GM12878 (cell line): ENCODE data around the gene ARHGAP21. TPM values are rescaled to one million over a fixed set of nuclear protein-coding genes. Genes with fewer than 3 reads are reported as not detected.

Experiments used
- ATAC-seq: fragments of 200-7000 bp; cut with Tn5 transposase; 3 replicates; pipeline ENCODE4 v1.9.1; 2020; ENCODE audit warnings: mild to moderate bottlenecking, moderate library complexity
- BruUV-seq: library from RNA; stranded (reverse); fragments of 400-500 nt; replicated peaks from 2 replicates; lab custom pipeline; 2021; lab: Mats Ljungman, UMichigan
- CTCF ChIA-PET: fragments of 300-600 bp; sonication (Branson Sonifier 250); formaldehyde crosslinking; extraction: SDS; loops from one replicate; lab custom pipeline; 2021; ENCODE audit warnings: inconsistent platforms; lab: Yijun Ruan, JAX
- POLR2A ChIA-PET: fragments of 350-600 bp; formaldehyde crosslinking; extraction: SDS; loops from one replicate; lab custom pipeline; 2021; ENCODE audit warnings: inconsistent platforms; lab: Charles Lee
- RAD21 ChIA-PET: fragments of 300-600 bp; sonication (Branson Sonifier 250); formaldehyde crosslinking; loops from one replicate; lab custom pipeline; 2023; ENCODE audit warnings: antibody characterized with exemption; ENCODE audit not compliant: unreplicated experiment; lab: Charles Lee
- SMC1A ChIA-PET: fragments of 300-600 bp; sonication (Branson Sonifier 250); formaldehyde crosslinking; loops from one replicate; lab custom pipeline; 2023; ENCODE audit not compliant: unreplicated experiment, uncharacterized antibody; lab: Charles Lee
- DNase-seq: peaks from one replicate; pipeline ENCODE4 v3.0.0-alpha.2; 2011; ENCODE audit warnings: low read depth, low spot score
- FAIRE-seq: peaks from 3 replicates; lab custom pipeline; 2011; peaks lifted over from hg19 to GRCh38; lab: Jason Lieb, UNC
- H2AFZ ChIP-seq: 2 replicates; pipeline ENCODE4 v1.6.0; 2011; ENCODE audit warnings: low read depth, low read length, control low read depth; ENCODE audit not compliant: control insufficient read depth
- H3K27ac ChIP-seq: 2 replicates; pipeline ENCODE4 v1.5.1; 2011; ENCODE audit warnings: control low read depth; ENCODE audit not compliant: control insufficient read depth, insufficient read depth
- H3K27me3 ChIP-seq, 2 experiments: replicated peaks in 1 of 2; 2 replicates each; pipeline versions ENCODE4 v1.6.0 to v1.6.1; 2011; ENCODE audit warnings: low read length in 1 of 2; ENCODE audit not compliant: control insufficient read depth in 2 of 2, insufficient read depth in 2 of 2
- H3K36me3 ChIP-seq, 2 experiments: 2 replicates each; pipeline ENCODE4 v1.5.1; 2011; ENCODE audit warnings: low read length in 1 of 2; ENCODE audit not compliant: control insufficient read depth in 2 of 2, insufficient read depth in 2 of 2
- H3K4me1 ChIP-seq: 2 replicates; pipeline ENCODE4 v1.6.1; 2011; ENCODE audit warnings: mild to moderate bottlenecking, low read length, moderate library complexity, mixed read lengths; ENCODE audit not compliant: control insufficient read depth, insufficient read depth
- H3K4me2 ChIP-seq: 2 replicates; pipeline ENCODE4 v1.6.0; 2011; ENCODE audit warnings: control low read depth; ENCODE audit not compliant: control insufficient read depth, insufficient read depth
- H3K4me3 ChIP-seq: fragments of 200-600 bp; sonication (generic); 2 replicates; pipeline ENCODE4 v1.5.1; 2016
- H3K79me2 ChIP-seq: 2 replicates; pipeline ENCODE4 v1.6.0; 2011; ENCODE audit warnings: low read length; ENCODE audit not compliant: control insufficient read depth, insufficient read depth
- H3K9ac ChIP-seq: 2 replicates; pipeline ENCODE4 v1.8.0; 2011; ENCODE audit warnings: low read length, control low read depth, mixed read lengths; ENCODE audit not compliant: control insufficient read depth, insufficient read depth
- H3K9me3 ChIP-seq: replicated peaks from 3 replicates; pipeline ENCODE4 v1.5.1; 2011; ENCODE audit warnings: mild to moderate bottlenecking, low read length; ENCODE audit not compliant: control insufficient read depth, insufficient read depth
- H4K20me1 ChIP-seq: 2 replicates; pipeline ENCODE4 v1.6.0; 2011; ENCODE audit not compliant: control insufficient read depth, insufficient read depth
- ATF7 ChIP-seq: fragments of 450-650 bp; IDR thresholded peaks from 2 replicates; pipeline ENCODE4 v1.6.1; 2016; ENCODE audit warnings: low read depth, mild to moderate bottlenecking
- BCL11A ChIP-seq: IDR thresholded peaks from 2 replicates; pipeline ENCODE4 v1.6.1; 2011; ENCODE audit warnings: low read depth, low read length
- CBX5 ChIP-seq: sonication (generic); IDR thresholded peaks from 2 replicates; pipeline ENCODE4 v1.6.1; 2016; ENCODE audit warnings: low read depth, moderate library complexity, mild to moderate bottlenecking, inconsistent platforms
- CREB1 ChIP-seq: IDR thresholded peaks from 2 replicates; pipeline ENCODE4 v1.6.1; 2012; ENCODE audit warnings: low read depth, mild to moderate bottlenecking, inconsistent platforms
- ESRRA ChIP-seq: IDR thresholded peaks from 2 replicates; pipeline ENCODE4 v1.6.1; 2012; ENCODE audit warnings: mild to moderate bottlenecking, low read length, improper control_type of control experiment
- KLF5 ChIP-seq: fragments of 450-650 bp; IDR thresholded peaks from 2 replicates; pipeline ENCODE4 v1.6.1; 2014; ENCODE audit warnings: mild to moderate bottlenecking; ENCODE audit not compliant: partially characterized antibody
- NFXL1 ChIP-seq: fragments of 450-650 bp; IDR thresholded peaks from 2 replicates; pipeline ENCODE4 v1.6.1; 2017; ENCODE audit warnings: antibody characterized with exemption, mild to moderate bottlenecking, borderline replicate concordance
- NFYA ChIP-seq: IDR thresholded peaks from 2 replicates; pipeline ENCODE4 v1.6.1; 2011; ENCODE audit warnings: low read depth, mild to moderate bottlenecking, low read length, improper control_type of control experiment, borderline replicate concordance
- NFYB ChIP-seq: IDR thresholded peaks from 2 replicates; pipeline ENCODE4 v1.6.1; 2011; ENCODE audit warnings: low read depth, mild to moderate bottlenecking, low read length, improper control_type of control experiment, moderate library complexity; ENCODE audit not compliant: insufficient read depth
- SMARCA5 ChIP-seq: fragments of 450-650 bp; IDR thresholded peaks from 2 replicates; pipeline ENCODE4 v1.6.1; 2017; ENCODE audit warnings: mild to moderate bottlenecking
- SP1 ChIP-seq: IDR thresholded peaks from one replicate; pipeline ENCODE4 v1.6.1; 2011; ENCODE audit warnings: low read depth, low read length
- SREBF2 ChIP-seq: IDR thresholded peaks from 2 replicates; pipeline ENCODE4 v1.6.1; 2012; ENCODE audit warnings: mild to moderate bottlenecking, low read length
- SUZ12 ChIP-seq: fragments of 200-600 bp; sonication (generic); IDR thresholded peaks from one replicate; pipeline ENCODE4 v1.6.1; 2018; ENCODE audit warnings: antibody characterized with exemption, mild to moderate bottlenecking; ENCODE audit not compliant: unreplicated experiment
- WGBS: methylation state at CpG from one replicate; pipeline ENCODE4 v1.1.6; 2016; ENCODE audit warnings: low lambda C conversion rate; ENCODE audit not compliant: insufficient replicate concordance, insufficient coverage; ENCODE audit errors: missing lambda C conversion rate; 5-methylcytosine and 5-hydroxymethylcytosine counted together
- in situ Hi-C: fragments of 300-500 bp; cut with MboI; formaldehyde crosslinking; loops from 9 replicates; pipeline ENCODE4 v1.14.3; 2018; ENCODE audit warnings: mixed read lengths
- intact Hi-C: fragments of 100-400 bp; cut with micrococcal nuclease; formaldehyde crosslinking; loops from one replicate; pipeline ENCODE4 v1.14.2; 2022; ENCODE audit not compliant: unreplicated experiment
- polyA plus RNA-seq, 11 experiments: library from polyadenylated mRNA; depleted of rRNA in 4 of 11; unstranded in 6 of 11; stranded (reverse) in 5 of 11; fragments of >200 nt; fragmentation: Nextera tagmentation in 4 of 11; fragmentation: Illumina TruSeq in 1 of 11; extraction: Ambion mirVana in 4 of 11; extraction: Trizol in 1 of 11; gene quantifications; 1 replicate in 1 of 11; 2 replicates in 10 of 11; pipeline versions ENCODE4 v1.2.1 to v1.2.3, GENCODE V29; 2011 to 2016; ENCODE audit warnings: inconsistent platforms in 2 of 11, missing spikeins in 2 of 11, low read depth in 1 of 11
- total RNA-seq, 4 experiments: library from RNA; depleted of rRNA in 3 of 4; stranded (reverse); fragments of >200 nt in 3 of 4; fragmentation: Illumina TruSeq in 1 of 4; extraction: Trizol in 1 of 4; gene quantifications; 2 replicates each; pipeline versions ENCODE4 v1.2.1 to v1.2.3, GENCODE V29; 2013 to 2021
- TF ChIP-seq, protein P1 (sequence below): fragments of 450-650 bp; IDR thresholded peaks from 2 replicates; pipeline ENCODE4 v1.6.1; 2017; ENCODE audit warnings: borderline replicate concordance
- TF ChIP-seq, protein P2 (sequence below): fragments of 450-650 bp; IDR thresholded peaks from 2 replicates; pipeline ENCODE4 v1.6.1; 2016; ENCODE audit warnings: mild to moderate bottlenecking
- TF ChIP-seq, protein P3 (sequence below): fragments of 450-650 bp; conservative IDR thresholded peaks from 2 replicates; pipeline ENCODE4 v1.6.1; 2017; ENCODE audit warnings: mild to moderate bottlenecking, moderate library complexity

Gene ARHGAP21
- total and polyA plus RNA-seq, 10 of the 15 experiments (the other 5 are each of a cell fraction or from before 2014, with no cell fraction given), result 11.7 to 103 (median 37.6) TPM

DNA sequence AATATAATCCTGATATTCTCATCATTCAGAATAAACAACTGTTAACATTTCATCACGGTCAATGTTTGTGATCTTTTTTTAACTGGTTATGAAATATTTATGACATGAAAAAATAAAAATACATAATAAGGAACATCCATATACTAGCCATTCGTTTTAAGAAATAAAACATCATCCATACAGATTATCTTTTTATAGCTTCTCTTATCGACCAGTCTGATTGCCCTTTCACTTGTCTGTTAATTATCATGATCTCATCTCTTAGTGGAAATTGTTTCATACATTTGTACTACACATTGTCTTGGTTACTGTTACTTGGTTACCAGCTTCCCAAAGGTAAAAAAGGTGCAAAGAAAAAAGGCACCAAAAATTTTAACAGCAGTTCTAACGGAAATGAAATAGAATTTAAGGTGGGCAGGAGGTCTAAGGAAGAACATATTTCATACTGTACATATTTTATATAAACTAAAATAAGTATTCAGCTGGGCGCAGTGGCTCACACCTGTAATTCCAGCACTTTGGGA lies 8.4 kb downstream of the ARHGAP21 start:
- no peak overlapping the region for H3K4me3 ChIP-seq
- ChIA-PET RAD21 (interaction anchor here (0.9 to 1.5 kb wide), 2 partner anchors 9 to 196 kb away, joined by 3 to 4 read pairs; no protein-coding TSS in a partner anchor), SMC1A (interaction anchor here (0.6 to 4.6 kb wide), 10 partner anchors 9 to 365 kb away, joined by 3 to 17 read pairs (median 3); no protein-coding TSS in a partner anchor), POLR2A (interaction anchor here (0.9 to 1.5 kb wide), 3 partner anchors 9 to 215 kb away, joined by 3 to 6 read pairs (median 3); partner anchors contain the start of gene ARHGAP21), CTCF (interaction anchor here (1.0 to 1.8 kb wide), 4 partner anchors 98 to 366 kb away, joined by 3 to 4 read pairs (median 4); no protein-coding TSS in a partner anchor)
- no peaks in the 10 kb centered on the region for H4K20me1 ChIP-seq
- FAIRE-seq, result no peak
- no peak overlapping the region for H2AFZ ChIP-seq
- no peaks in the 10 kb centered on the region for H3K4me1 ChIP-seq
- BruUV-seq, result no TSS peak
- H3K9me3 ChIP-seq, result no peaks in the 10 kb centered on the region
- intact Hi-C loops (no loop called here), in situ Hi-C loops (no loop called here)
- no peaks in the 10 kb centered on the region for H3K27me3 ChIP-seq
- WGBS, result 79% methylated on average over 5 of the region's 5 CpGs
- H3K36me3 ChIP-seq, result no peaks in the 10 kb centered on the region
- peak; percentile 10; the same call in 1 of the 3 replicates for ATAC-seq
- TF ChIP-seq CREB1 (no peak), ESRRA (no peak), NFXL1 (no peak), ATF7 (no peak), SUZ12 (no peak), KLF5 (no peak), CBX5 (no peak), SP1 (no peak), SREBF2 (no peak), NFYB (no peak), BCL11A (no peak), NFYA (no peak), SMARCA5 (no peak)
- TF ChIP-seq, protein P1, sequence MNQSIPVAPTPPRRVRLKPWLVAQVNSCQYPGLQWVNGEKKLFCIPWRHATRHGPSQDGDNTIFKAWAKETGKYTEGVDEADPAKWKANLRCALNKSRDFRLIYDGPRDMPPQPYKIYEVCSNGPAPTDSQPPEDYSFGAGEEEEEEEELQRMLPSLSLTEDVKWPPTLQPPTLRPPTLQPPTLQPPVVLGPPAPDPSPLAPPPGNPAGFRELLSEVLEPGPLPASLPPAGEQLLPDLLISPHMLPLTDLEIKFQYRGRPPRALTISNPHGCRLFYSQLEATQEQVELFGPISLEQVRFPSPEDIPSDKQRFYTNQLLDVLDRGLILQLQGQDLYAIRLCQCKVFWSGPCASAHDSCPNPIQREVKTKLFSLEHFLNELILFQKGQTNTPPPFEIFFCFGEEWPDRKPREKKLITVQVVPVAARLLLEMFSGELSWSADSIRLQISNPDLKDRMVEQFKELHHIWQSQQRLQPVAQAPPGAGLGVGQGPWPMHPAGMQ, result no peak
- TF ChIP-seq, protein P2, sequence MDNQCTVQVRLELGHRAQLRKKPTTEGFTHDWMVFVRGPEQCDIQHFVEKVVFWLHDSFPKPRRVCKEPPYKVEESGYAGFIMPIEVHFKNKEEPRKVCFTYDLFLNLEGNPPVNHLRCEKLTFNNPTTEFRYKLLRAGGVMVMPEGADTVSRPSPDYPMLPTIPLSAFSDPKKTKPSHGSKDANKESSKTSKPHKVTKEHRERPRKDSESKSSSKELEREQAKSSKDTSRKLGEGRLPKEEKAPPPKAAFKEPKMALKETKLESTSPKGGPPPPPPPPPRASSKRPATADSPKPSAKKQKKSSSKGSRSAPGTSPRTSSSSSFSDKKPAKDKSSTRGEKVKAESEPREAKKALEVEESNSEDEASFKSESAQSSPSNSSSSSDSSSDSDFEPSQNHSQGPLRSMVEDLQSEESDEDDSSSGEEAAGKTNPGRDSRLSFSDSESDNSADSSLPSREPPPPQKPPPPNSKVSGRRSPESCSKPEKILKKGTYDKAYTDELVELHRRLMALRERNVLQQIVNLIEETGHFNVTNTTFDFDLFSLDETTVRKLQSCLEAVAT, result no peak
- TF ChIP-seq, protein P3, sequence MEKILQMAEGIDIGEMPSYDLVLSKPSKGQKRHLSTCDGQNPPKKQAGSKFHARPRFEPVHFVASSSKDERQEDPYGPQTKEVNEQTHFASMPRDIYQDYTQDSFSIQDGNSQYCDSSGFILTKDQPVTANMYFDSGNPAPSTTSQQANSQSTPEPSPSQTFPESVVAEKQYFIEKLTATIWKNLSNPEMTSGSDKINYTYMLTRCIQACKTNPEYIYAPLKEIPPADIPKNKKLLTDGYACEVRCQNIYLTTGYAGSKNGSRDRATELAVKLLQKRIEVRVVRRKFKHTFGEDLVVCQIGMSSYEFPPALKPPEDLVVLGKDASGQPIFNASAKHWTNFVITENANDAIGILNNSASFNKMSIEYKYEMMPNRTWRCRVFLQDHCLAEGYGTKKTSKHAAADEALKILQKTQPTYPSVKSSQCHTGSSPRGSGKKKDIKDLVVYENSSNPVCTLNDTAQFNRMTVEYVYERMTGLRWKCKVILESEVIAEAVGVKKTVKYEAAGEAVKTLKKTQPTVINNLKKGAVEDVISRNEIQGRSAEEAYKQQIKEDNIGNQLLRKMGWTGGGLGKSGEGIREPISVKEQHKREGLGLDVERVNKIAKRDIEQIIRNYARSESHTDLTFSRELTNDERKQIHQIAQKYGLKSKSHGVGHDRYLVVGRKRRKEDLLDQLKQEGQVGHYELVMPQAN, result no peak
- H3K27ac ChIP-seq, result no peak overlapping the region
- no peaks in the 10 kb centered on the region; the same call in 1 of the 2 replicates for H3K79me2 ChIP-seq
- DNase-seq, result no peak
- H3K9ac ChIP-seq, result no peak overlapping the region
- no peak overlapping the region for H3K4me2 ChIP-seq
